A673 (cell line): Measurements from ENCODE around the gene SLC4A9. TPM values are rescaled to one million over a fixed set of nuclear protein-coding genes. Genes with fewer than 3 reads are reported as not detected.

Experiments
- BruUV-seq: library from RNA; stranded (reverse); fragments of 400-500 nt; replicated peaks from 2 replicates; lab custom pipeline; 2021; lab: Mats Ljungman, UMichigan
- CTCF ChIA-PET: fragments of 300-600 bp; sonication (Branson Sonifier 250); formaldehyde crosslinking; loops from one replicate; lab custom pipeline; 2022; ENCODE audit warnings: antibody characterized with exemption; lab: Charles Lee
- POLR2A ChIA-PET: fragments of 300-600 bp; sonication (Branson Sonifier 250); formaldehyde crosslinking; loops from one replicate; lab custom pipeline; 2022; ENCODE audit warnings: antibody characterized with exemption; ENCODE audit not compliant: low non-redundant PET; lab: Charles Lee
- DNase-seq: peaks from one replicate; pipeline ENCODE4 v3.0.0-alpha.2; 2015; ENCODE audit warnings: low spot score
- H3K27ac ChIP-seq: fragments of 200-600 bp; sonication (generic); 2 replicates; pipeline ENCODE4 v1.5.1; 2016; ENCODE audit warnings: mixed run types, low read depth, mild to moderate bottlenecking, mixed read lengths, antibody characterized with exemption, low read length; ENCODE audit not compliant: poor library complexity, severe bottlenecking
- H3K27me3 ChIP-seq: fragments of 200-600 bp; sonication (generic); replicated peaks from 2 replicates; pipeline ENCODE4 v1.6.1; 2017; ENCODE audit warnings: mixed run types, low read depth, mild to moderate bottlenecking, mixed read lengths, antibody characterized with exemption, low read length; ENCODE audit not compliant: insufficient read depth, poor library complexity
- H3K36me3 ChIP-seq: fragments of 200-600 bp; sonication (generic); 2 replicates; pipeline ENCODE4 v1.6.1; 2016; ENCODE audit warnings: mixed run types, mild to moderate bottlenecking, mixed read lengths, antibody characterized with exemption, low read length; ENCODE audit not compliant: insufficient read depth, poor library complexity, severe bottlenecking
- H3K4me1 ChIP-seq: fragments of 200-600 bp; sonication (generic); 2 replicates; pipeline ENCODE4 v1.6.1; 2017; ENCODE audit warnings: mixed run types, mild to moderate bottlenecking, mixed read lengths, antibody characterized with exemption, low read length; ENCODE audit not compliant: insufficient read depth, poor library complexity, severe bottlenecking
- H3K4me3 ChIP-seq: fragments of 200-600 bp; sonication (generic); 2 replicates; pipeline ENCODE4 v1.5.1; 2016; ENCODE audit warnings: low read depth, mixed run types, mild to moderate bottlenecking, mixed read lengths, low read length; ENCODE audit not compliant: poor library complexity, severe bottlenecking
- H3K9me3 ChIP-seq: fragments of 200-600 bp; sonication (generic); 2 replicates; pipeline ENCODE4 v1.6.1; 2016; ENCODE audit warnings: mixed run types, low read depth, mild to moderate bottlenecking, mixed read lengths, antibody characterized with exemption, low read length; ENCODE audit not compliant: poor library complexity, severe bottlenecking
- EZH2 ChIP-seq: fragments of 200-600 bp; sonication (generic); IDR thresholded peaks from 2 replicates; pipeline ENCODE4 v1.6.1; 2017; ENCODE audit warnings: borderline replicate concordance, low read depth, mild to moderate bottlenecking, mixed read lengths, antibody characterized with exemption, low read length; ENCODE audit not compliant: poor library complexity, severe bottlenecking
- intact Hi-C: fragments of 100-400 bp; cut with micrococcal nuclease; formaldehyde crosslinking; loops from one replicate; pipeline ENCODE4 v1.10.0; 2022; ENCODE audit not compliant: unreplicated experiment
- total RNA-seq: library from RNA; stranded (reverse); gene quantifications from 2 replicates; pipeline ENCODE4 v1.2.3, GENCODE V29; 2021
- TF ChIP-seq, protein P1 (sequence below): fragments of 300-800, 200-600 bp; sonication (generic); conservative IDR thresholded peaks from 2 replicates; pipeline ENCODE4 v1.5.1; 2017; ENCODE audit warnings: low read depth, mild to moderate bottlenecking, antibody characterized with exemption, low read length, moderate library complexity, mixed read lengths

Gene SLC4A9
- total RNA-seq, 1 experiment from 2014 or later: not detected

DNA sequence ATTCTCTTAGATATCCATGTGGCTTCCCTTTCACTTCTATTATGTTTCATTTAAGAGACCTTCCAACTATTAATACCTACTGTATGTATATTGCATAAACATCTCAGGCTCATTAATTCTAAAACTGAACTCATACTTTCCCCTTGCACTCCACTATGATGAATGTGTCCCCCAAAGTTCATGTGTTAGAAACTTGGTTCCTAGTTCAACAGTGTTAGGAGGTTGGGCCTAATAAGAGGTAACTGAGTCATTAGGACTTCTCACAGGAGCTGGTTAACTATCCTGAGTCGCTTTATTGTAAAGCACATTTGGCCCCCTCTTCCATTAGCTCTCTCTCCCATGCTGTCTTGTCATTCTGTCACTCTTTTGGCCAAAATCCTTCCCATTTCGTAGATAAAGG, 63.6 kb downstream of the SLC4A9 start:
- intact Hi-C loops: no loop called here
- DNase-seq: no peak
- no TSS peak for BruUV-seq
- Histone ChIP-seq H3K36me3 (no peaks in the 10 kb centered on the region), H3K27me3 (no peaks in the 10 kb centered on the region), H3K4me3 (no peak overlapping the region), H3K27ac (no peak overlapping the region), H3K4me1 (peaks cover 4% of the 10 kb centered on the region), H3K9me3 (no peaks in the 10 kb centered on the region)
- TF ChIP-seq, protein P1, sequence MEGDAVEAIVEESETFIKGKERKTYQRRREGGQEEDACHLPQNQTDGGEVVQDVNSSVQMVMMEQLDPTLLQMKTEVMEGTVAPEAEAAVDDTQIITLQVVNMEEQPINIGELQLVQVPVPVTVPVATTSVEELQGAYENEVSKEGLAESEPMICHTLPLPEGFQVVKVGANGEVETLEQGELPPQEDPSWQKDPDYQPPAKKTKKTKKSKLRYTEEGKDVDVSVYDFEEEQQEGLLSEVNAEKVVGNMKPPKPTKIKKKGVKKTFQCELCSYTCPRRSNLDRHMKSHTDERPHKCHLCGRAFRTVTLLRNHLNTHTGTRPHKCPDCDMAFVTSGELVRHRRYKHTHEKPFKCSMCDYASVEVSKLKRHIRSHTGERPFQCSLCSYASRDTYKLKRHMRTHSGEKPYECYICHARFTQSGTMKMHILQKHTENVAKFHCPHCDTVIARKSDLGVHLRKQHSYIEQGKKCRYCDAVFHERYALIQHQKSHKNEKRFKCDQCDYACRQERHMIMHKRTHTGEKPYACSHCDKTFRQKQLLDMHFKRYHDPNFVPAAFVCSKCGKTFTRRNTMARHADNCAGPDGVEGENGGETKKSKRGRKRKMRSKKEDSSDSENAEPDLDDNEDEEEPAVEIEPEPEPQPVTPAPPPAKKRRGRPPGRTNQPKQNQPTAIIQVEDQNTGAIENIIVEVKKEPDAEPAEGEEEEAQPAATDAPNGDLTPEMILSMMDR: no peak
- TF ChIP-seq EZH2: no peak
- CTCF ChIA-PET: no interaction called here
- POLR2A ChIA-PET: no interaction called here

DNA sequence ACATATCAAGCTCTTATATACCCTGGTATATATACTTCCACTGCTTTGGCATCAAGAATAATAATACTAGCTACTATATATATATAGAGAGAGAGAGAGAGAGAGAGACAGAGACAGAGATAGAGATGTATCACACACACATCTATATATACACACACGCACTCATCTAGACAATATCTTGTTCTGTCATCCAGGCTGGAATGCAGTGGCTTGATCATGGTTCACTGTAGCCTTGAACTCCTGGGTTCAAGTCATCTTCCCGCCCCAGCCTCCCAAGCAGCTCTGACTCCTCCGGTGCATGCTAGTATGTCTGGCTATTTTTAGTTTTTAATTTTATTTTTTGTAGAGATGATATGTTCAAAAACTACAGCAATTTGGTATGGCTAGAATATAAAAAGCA, 64.1 kb downstream of the SLC4A9 start:
- no TSS peak for BruUV-seq
- intact Hi-C loops: no loop called here
- Histone ChIP-seq H3K27me3 (no peaks in the 10 kb centered on the region), H3K4me3 (no peak overlapping the region), H3K9me3 (no peaks in the 10 kb centered on the region), H3K36me3 (no peaks in the 10 kb centered on the region), H3K4me1 (peaks cover 4% of the 10 kb centered on the region), H3K27ac (no peak overlapping the region)
- ChIA-PET CTCF (no interaction called here), POLR2A (no interaction called here)
- DNase-seq: no peak
- TF ChIP-seq, protein P1: no peak
- TF ChIP-seq EZH2: no peak

Other genes with a start within 250 kb of the SLC4A9 start
- 9.5 and 12.3 TPM in 2 replicates for gene PURA, start 246.1 kb upstream of the SLC4A9 start, total RNA-seq
- 2.5 and 2.7 TPM in 2 replicates for gene IGIP, start 234.3 kb upstream of the SLC4A9 start, total RNA-seq
- gene CYSTM1, start 185.0 kb upstream of the SLC4A9 start, total RNA-seq: 33.3 and 35.5 TPM in 2 replicates
- gene PFDN1, start 57.1 kb upstream of the SLC4A9 start, total RNA-seq: 81.2 and 94.1 TPM in 2 replicates
- 12.0 and 14.7 TPM in 2 replicates for gene HBEGF, start 13.6 kb upstream of the SLC4A9 start, total RNA-seq
- gene ANKHD1, start 41.6 kb downstream of the SLC4A9 start, total RNA-seq: 167 and 169 TPM in 2 replicates
- gene EIF4EBP3, start 187.5 kb downstream of the SLC4A9 start, total RNA-seq: 5.6 and 7.6 TPM in 2 replicates
- 55.1 and 62.3 TPM in 2 replicates for gene SRA1, start 197.3 kb downstream of the SLC4A9 start, total RNA-seq
- gene APBB3, start 204.4 kb downstream of the SLC4A9 start, total RNA-seq: 27.8 and 30.2 TPM in 2 replicates
- 99.6 and 101 TPM in 2 replicates for gene SLC35A4, start 204.6 kb downstream of the SLC4A9 start, total RNA-seq